GM12891 (cell line): Measurements from ENCODE around the gene IL31RA.

Source experiments
- POLR2A ChIP-seq: IDR thresholded peaks from 2 replicates; pipeline ENCODE4 v1.6.1; 2011; ENCODE audit warnings: low read depth, low read length, control low read depth
- POLR2AphosphoS5 ChIP-seq: IDR thresholded peaks from 2 replicates; pipeline ENCODE4 v1.6.1; 2011; ENCODE audit warnings: low read depth, low read length, control low read depth
- POU2F2 ChIP-seq: IDR thresholded peaks from 2 replicates; pipeline ENCODE4 v1.6.1; 2011; ENCODE audit warnings: low read depth, mild to moderate bottlenecking, control low read depth, low read length, moderate library complexity

DNA sequence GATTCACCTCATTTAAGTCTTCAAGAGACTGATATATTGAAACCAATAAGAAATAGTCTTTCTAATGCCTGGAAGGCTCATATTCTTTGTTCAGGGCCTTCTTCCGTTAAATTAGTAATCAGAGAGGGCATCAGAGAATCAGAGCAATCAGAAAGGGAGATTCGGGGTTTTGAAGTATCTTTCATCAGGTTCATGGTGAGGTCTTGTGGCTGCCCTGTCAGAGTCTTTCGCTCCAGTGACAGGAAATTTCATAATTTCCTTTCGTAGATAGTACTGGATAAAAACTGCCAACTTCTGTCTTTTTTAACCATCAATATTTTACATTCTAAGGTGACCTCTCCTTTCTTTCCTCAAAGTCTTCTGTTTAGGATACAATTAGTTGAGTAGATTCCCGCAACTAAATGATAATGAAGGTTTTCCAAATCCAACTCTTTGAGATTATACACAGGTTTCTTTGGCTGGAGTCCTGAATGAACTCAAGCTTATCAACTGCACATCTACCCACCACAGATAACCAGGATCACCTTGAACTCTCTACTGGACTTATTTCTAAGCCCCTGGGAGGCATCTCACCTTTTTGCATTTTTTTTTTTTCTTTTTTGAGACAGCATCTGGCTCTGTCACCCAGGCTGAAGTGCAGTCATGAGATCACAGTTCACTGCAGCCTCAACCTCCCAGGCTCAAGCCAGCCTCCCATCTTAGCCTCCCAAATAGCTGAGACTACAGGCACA is 5.5 kb downstream of the IL31RA start:
- TF ChIP-seq POLR2A = no peak
- TF ChIP-seq POU2F2 = no peak
- no peak for TF ChIP-seq POLR2AphosphoS5
